ENCODE measurements around the gene CELF2.

The CELF2 gene

DNA sequence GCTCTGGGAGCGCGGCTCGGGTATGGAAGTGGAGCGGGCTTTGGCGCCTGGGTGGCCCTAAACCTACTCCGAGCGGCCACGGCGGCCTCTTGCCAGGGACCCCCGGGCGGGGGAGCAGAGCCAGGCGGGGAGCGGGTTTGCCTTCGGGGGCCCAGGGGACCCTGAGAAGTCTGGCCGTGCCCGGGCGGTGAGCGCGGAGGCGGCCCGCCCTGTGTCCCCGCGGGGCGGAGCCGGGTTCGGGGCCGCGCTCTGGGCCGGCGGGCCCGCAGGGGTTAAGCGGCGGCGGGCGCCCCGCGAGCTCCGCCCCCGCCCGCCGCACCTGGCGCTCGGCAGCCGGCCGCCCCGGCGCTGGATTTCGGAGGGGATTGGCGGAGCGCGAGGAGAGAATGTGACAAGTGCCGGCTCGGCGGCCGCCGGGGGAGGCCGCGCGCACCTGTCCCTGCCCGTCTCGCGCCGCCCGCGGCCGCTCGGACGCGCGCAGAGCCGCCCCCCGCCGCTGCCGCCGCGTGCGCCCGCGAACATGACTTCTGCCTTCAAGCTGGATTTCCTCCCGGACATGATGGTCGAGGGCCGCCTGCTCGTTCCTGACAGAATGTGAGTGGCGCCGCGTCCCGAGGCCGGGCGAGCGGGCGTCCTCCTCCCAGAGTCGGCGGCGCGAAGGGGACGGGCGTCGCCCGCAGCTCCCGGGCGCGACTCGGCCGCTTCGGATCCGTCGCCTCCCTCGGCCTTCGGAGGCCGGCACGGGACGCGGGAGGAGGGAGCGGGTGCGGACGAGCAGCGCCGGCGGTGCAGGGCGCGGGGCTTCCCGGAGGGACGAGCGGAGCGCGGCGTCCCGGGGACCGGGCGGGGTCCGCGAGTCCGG, at the start of gene CELF2:
CELF2 (plus strand) TSS at position 303 of the 862 bp plus-strand sequence; CDS start at position 521, 218 bp downstream.
- H3K4me1 ChIP-seq (ENCODE audit: control insufficient read depth, insufficient read depth, low read length): peaks cover 24% of the 10 kb centered on the region
- no peak within 1 kb of the TSS for H3K27ac ChIP-seq (ENCODE audit: low read depth, low read length)
- H3K9me3 ChIP-seq (ENCODE audit: control insufficient read depth, insufficient read depth, low read depth, low read length): no peaks in the 10 kb centered on the region
- no peaks in the 10 kb centered on the region for H3K36me3 ChIP-seq (ENCODE audit: control insufficient read depth, insufficient read depth, low read length)
- peak within 1 kb of the TSS; percentile 71 for H3K9ac ChIP-seq (ENCODE audit: low read length)
- peak within 1 kb of the TSS; percentile 68 for H3K4me3 ChIP-seq (ENCODE audit: low read depth, low read length)
- peaks cover 38% of the 10 kb centered on the region for H3K27me3 ChIP-seq (ENCODE audit: control insufficient read depth, insufficient read depth, low read length)

DNA sequence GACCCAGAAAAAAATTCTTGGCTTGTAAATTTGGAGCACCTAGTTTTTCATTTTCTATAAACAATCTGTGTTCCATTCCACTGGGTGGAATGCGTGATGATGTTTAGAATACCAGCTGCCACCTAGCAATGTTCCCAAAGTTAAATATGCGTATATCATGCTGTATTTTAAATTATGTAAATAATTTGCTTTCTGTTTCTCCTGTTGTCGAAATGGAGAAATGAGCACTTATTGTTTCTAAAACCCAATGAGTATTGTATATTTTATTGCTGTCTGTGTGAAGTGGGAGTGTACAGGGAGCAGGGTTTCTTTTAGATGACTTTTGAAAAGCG, 49.4 kb upstream of the CELF2 start:
- H3K9me3 ChIP-seq (ENCODE audit: control insufficient read depth, insufficient read depth, low read depth, low read length): no peaks in the 10 kb centered on the region
- H3K36me3 ChIP-seq (ENCODE audit: control insufficient read depth, insufficient read depth, low read length): no peaks in the 10 kb centered on the region
- H3K4me1 ChIP-seq (ENCODE audit: control insufficient read depth, insufficient read depth, low read length): no peaks in the 10 kb centered on the region
- H3K27me3 ChIP-seq (ENCODE audit: control insufficient read depth, insufficient read depth, low read length): no peaks in the 10 kb centered on the region
- no peak overlapping the region for H3K27ac ChIP-seq (ENCODE audit: low read depth, low read length)
- no peak overlapping the region for H3K4me3 ChIP-seq (ENCODE audit: low read depth, low read length)
- H3K9ac ChIP-seq (ENCODE audit: low read length): no peak overlapping the region

DNA sequence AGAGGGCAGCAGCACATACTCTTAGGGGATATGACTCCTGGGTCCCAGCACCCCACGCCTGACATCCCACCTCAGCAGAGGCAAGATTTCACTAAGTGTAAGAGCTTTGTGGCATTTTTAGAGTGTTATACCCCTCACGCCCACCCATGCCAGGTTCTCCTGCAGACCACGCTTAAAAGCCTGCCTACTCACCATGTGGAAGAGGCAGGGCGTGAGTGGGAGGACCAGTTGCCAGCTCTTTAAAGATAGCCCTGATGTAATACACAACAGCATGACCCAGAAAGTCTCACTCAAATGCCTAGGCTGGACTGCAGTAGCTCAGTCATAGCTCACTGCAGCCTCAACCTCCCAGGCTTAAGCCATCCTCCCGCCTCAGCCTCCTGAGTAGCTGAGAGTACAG, 44.4 kb upstream of the CELF2 start:
- no peak overlapping the region for H3K27ac ChIP-seq (ENCODE audit: low read depth, low read length)
- H3K36me3 ChIP-seq (ENCODE audit: control insufficient read depth, insufficient read depth, low read length): no peaks in the 10 kb centered on the region
- no peak overlapping the region for H3K9ac ChIP-seq (ENCODE audit: low read length)
- no peak overlapping the region for H3K4me3 ChIP-seq (ENCODE audit: low read depth, low read length)
- no peaks in the 10 kb centered on the region for H3K9me3 ChIP-seq (ENCODE audit: control insufficient read depth, insufficient read depth, low read depth, low read length)
- H3K27me3 ChIP-seq (ENCODE audit: control insufficient read depth, insufficient read depth, low read length): no peaks in the 10 kb centered on the region
- H3K4me1 ChIP-seq (ENCODE audit: control insufficient read depth, insufficient read depth, low read length): no peaks in the 10 kb centered on the region

DNA sequence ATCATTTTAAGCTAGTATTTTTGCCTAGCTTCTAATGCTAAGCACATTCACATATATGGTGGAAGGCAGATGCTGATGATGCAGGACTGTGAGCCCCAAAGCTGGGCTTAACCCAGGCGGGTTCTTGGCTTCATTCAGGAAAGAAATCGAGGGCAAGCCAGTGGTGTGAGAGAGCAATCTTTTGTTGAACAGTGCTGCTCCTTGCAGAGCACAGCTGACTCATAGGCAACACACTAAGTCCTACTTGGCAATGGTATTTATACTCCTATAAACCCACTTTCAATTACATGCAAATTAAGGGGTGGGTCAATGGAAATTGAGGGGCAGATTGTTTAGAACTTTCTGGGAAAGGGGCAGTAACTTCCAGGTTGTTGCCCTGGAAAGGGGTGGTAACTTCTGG, 42.0 kb upstream of the CELF2 start:
- Histone ChIP-seq H3K9me3 (ENCODE audit: control insufficient read depth, insufficient read depth, low read depth, low read length) (no peaks in the 10 kb centered on the region), H3K27ac (ENCODE audit: low read depth, low read length) (no peak overlapping the region), H3K4me3 (ENCODE audit: low read depth, low read length) (no peak overlapping the region), H3K36me3 (ENCODE audit: control insufficient read depth, insufficient read depth, low read length) (no peaks in the 10 kb centered on the region), H3K4me1 (ENCODE audit: control insufficient read depth, insufficient read depth, low read length) (no peaks in the 10 kb centered on the region), H3K9ac (ENCODE audit: low read length) (no peak overlapping the region), H3K27me3 (ENCODE audit: control insufficient read depth, insufficient read depth, low read length) (no peaks in the 10 kb centered on the region)

DNA sequence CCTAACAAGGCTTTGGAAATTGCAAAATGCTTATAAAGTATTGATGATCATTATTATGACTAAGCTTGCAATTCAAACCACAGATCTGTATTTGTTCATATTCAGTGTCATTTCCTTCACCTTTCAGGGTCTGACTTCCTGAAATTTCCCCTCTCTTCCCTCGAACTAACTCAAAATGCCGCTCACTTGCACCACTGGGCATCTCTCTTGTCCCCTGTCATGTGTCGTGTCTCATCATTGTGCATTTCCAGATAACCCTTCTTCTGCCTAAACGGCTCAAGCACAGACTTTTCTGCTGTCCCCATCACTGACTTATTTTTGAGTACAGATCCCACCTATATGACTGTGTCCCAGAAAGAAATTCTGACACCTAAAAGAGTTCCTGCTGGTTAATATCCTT, 41.0 kb upstream of the CELF2 start:
- no peaks in the 10 kb centered on the region for H3K36me3 ChIP-seq (ENCODE audit: control insufficient read depth, insufficient read depth, low read length)
- H3K27ac ChIP-seq (ENCODE audit: low read depth, low read length): no peak overlapping the region
- no peaks in the 10 kb centered on the region for H3K9me3 ChIP-seq (ENCODE audit: control insufficient read depth, insufficient read depth, low read depth, low read length)
- no peak overlapping the region for H3K4me3 ChIP-seq (ENCODE audit: low read depth, low read length)
- H3K27me3 ChIP-seq (ENCODE audit: control insufficient read depth, insufficient read depth, low read length): no peaks in the 10 kb centered on the region
- no peaks in the 10 kb centered on the region for H3K4me1 ChIP-seq (ENCODE audit: control insufficient read depth, insufficient read depth, low read length)
- no peak overlapping the region for H3K9ac ChIP-seq (ENCODE audit: low read length)

DNA sequence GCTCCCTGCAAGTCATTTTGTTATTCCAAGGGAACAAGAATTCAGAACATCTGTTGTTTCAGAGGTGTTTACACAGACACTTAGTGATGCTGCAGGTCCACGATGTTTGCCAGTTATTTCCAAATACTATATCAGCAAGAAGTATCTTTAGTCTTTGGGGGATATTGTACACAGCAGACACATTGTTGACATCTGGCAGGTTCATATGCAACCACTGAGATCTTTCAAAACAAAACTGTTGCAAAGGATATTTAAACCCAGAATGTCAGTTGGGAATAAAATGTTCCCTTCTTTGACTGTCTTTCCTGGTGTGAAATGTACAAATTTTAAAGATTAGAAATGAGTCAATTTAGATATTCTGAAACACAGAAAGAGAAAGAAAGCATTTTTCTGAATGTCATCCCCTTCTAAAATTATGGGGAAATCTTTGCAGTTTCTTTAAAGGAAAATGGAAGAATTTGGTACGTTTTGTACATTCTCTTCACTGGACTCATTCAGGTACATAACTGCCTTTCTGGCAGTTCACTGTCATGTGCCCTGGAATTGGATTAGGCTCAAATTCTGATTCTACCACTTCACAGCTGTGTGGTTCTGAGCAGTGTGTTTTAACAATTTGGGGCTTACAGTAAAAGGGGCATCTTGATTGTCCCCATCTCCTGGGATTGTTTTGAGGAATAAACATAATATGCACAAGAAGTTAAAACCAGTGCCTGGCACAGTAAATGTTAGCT, 40.3 kb upstream of the CELF2 start:
- Histone ChIP-seq H3K4me3 (ENCODE audit: low read depth, low read length) (no peak overlapping the region), H3K9me3 (ENCODE audit: control insufficient read depth, insufficient read depth, low read depth, low read length) (no peaks in the 10 kb centered on the region), H3K27me3 (ENCODE audit: control insufficient read depth, insufficient read depth, low read length) (no peaks in the 10 kb centered on the region), H3K4me1 (ENCODE audit: control insufficient read depth, insufficient read depth, low read length) (no peaks in the 10 kb centered on the region), H3K36me3 (ENCODE audit: control insufficient read depth, insufficient read depth, low read length) (no peaks in the 10 kb centered on the region), H3K9ac (ENCODE audit: low read length) (no peak overlapping the region), H3K27ac (ENCODE audit: low read depth, low read length) (no peak overlapping the region)

DNA sequence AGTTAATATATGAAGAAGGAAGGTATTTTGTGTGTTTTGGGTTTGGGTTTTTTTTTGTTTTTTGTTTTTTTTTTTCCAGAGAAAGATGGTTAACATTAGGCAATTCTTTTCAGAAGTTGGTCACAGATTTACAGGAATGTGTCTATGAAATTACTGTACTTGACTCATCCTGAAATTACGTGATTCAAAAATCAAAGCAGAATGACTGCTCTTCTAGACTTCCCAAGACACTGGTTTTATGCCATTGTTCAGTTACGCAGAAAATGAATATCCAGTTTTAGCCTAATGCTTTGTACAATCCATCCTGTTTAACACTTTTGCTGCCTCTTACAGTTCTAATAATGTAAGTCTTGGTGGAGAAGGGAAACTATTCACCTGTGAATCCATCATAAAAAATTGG, 39.7 kb upstream of the CELF2 start:
- no peaks in the 10 kb centered on the region for H3K36me3 ChIP-seq (ENCODE audit: control insufficient read depth, insufficient read depth, low read length)
- H3K27me3 ChIP-seq (ENCODE audit: control insufficient read depth, insufficient read depth, low read length): no peaks in the 10 kb centered on the region
- H3K9ac ChIP-seq (ENCODE audit: low read length): no peak overlapping the region
- no peak overlapping the region for H3K27ac ChIP-seq (ENCODE audit: low read depth, low read length)
- H3K4me3 ChIP-seq (ENCODE audit: low read depth, low read length): no peak overlapping the region
- no peaks in the 10 kb centered on the region for H3K9me3 ChIP-seq (ENCODE audit: control insufficient read depth, insufficient read depth, low read depth, low read length)
- H3K4me1 ChIP-seq (ENCODE audit: control insufficient read depth, insufficient read depth, low read length): no peaks in the 10 kb centered on the region

DNA sequence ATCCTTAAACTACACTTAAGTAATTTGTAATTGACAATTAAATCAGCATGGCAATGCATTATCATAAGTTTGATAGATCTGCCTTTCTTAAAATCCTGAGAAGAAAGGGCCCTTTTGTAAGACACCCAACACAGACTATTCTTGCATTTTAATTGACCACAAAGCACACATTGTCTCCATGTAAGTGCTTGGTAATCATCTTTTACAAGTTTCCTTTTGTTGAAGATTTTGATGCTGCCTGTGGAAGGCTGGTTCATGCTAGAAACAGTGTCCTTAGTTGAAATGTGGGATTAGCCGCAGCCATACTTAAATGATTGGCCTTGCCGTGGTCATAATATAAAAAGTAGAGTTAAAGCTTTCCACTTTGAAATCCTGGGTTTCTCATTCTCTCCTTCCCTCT, 32.3 kb upstream of the CELF2 start:
- H3K27ac ChIP-seq (ENCODE audit: low read depth, low read length): no peak overlapping the region
- no peaks in the 10 kb centered on the region for H3K9me3 ChIP-seq (ENCODE audit: control insufficient read depth, insufficient read depth, low read depth, low read length)
- peaks cover 4% of the 10 kb centered on the region; the same call in 1 of the 2 replicates for H3K4me1 ChIP-seq (ENCODE audit: control insufficient read depth, insufficient read depth, low read length)
- H3K36me3 ChIP-seq (ENCODE audit: control insufficient read depth, insufficient read depth, low read length): no peaks in the 10 kb centered on the region
- H3K27me3 ChIP-seq (ENCODE audit: control insufficient read depth, insufficient read depth, low read length): no peaks in the 10 kb centered on the region
- no peak overlapping the region for H3K4me3 ChIP-seq (ENCODE audit: low read depth, low read length)
- no peak overlapping the region for H3K9ac ChIP-seq (ENCODE audit: low read length)

DNA sequence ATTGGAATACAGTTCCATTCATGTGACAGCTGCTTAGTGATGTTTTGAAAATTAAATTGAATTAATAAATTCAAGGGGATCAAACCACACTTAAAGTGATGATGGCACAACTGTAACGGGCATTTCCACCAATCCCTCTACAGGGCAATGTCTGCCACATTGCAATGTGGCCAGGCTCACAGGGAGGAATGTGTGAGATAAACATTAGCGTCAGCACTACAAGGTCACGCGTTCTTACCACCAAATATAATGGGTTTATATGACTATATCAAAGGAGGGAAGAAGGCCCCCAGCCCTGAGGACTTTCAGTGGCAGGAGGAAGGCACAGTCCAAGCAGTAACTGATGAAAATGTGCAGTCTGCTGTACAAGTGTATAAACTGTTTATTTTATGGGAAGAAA, 31.1 kb upstream of the CELF2 start:
- Histone ChIP-seq H3K4me1 (ENCODE audit: control insufficient read depth, insufficient read depth, low read length) (peaks cover 4% of the 10 kb centered on the region; the same call in 1 of the 2 replicates), H3K4me3 (ENCODE audit: low read depth, low read length) (no peak overlapping the region), H3K27ac (ENCODE audit: low read depth, low read length) (no peak overlapping the region), H3K36me3 (ENCODE audit: control insufficient read depth, insufficient read depth, low read length) (no peaks in the 10 kb centered on the region), H3K27me3 (ENCODE audit: control insufficient read depth, insufficient read depth, low read length) (no peaks in the 10 kb centered on the region), H3K9ac (ENCODE audit: low read length) (no peak overlapping the region), H3K9me3 (ENCODE audit: control insufficient read depth, insufficient read depth, low read depth, low read length) (no peaks in the 10 kb centered on the region)

DNA sequence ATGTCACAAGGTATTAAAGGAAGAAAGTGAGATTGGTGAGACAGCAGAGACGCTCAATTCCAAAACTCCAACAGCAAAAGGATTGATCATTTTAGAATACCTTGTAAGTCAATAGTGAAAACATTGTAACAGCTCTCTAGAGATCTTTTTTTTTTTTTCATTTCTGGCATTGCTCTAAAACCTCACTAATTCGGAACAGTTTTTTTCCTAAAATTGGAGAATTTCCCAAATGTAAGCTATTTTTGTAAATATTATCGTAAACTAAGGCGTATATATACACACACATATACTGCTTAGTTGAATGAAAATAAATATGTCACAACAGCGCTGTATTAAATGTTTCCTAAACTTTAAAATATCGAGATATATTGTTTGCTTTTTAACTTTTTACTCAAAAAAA, 30.6 kb upstream of the CELF2 start:
- Histone ChIP-seq H3K9ac (ENCODE audit: low read length) (no peak overlapping the region), H3K36me3 (ENCODE audit: control insufficient read depth, insufficient read depth, low read length) (no peaks in the 10 kb centered on the region), H3K9me3 (ENCODE audit: control insufficient read depth, insufficient read depth, low read depth, low read length) (no peaks in the 10 kb centered on the region), H3K27me3 (ENCODE audit: control insufficient read depth, insufficient read depth, low read length) (no peaks in the 10 kb centered on the region), H3K4me3 (ENCODE audit: low read depth, low read length) (no peak overlapping the region), H3K27ac (ENCODE audit: low read depth, low read length) (no peak overlapping the region), H3K4me1 (ENCODE audit: control insufficient read depth, insufficient read depth, low read length) (peaks cover 4% of the 10 kb centered on the region; the same call in 1 of the 2 replicates)

DNA sequence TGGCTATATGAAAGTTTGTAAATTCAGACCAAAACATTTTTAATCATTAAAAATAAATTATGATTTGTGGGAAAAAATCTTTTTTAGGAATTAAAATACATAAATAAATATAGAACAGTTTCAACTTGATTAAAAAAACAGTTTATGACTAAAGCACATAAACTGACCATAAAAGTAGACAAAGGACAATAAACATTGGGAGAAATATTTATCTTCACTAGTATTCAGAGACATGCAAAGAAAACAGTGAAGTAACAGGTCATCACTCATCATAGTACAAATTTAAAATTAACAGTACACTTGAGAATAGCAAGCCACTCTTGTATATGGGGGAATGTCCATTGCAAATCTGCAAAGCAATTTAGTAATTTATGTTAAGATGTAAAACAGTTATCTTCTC, 28.0 kb upstream of the CELF2 start:
- Histone ChIP-seq H3K36me3 (ENCODE audit: control insufficient read depth, insufficient read depth, low read length) (no peaks in the 10 kb centered on the region), H3K4me3 (ENCODE audit: low read depth, low read length) (no peak overlapping the region), H3K4me1 (ENCODE audit: control insufficient read depth, insufficient read depth, low read length) (peaks cover 4% of the 10 kb centered on the region; the same call in 1 of the 2 replicates), H3K9ac (ENCODE audit: low read length) (no peak overlapping the region), H3K27ac (ENCODE audit: low read depth, low read length) (no peak overlapping the region), H3K27me3 (ENCODE audit: control insufficient read depth, insufficient read depth, low read length) (no peaks in the 10 kb centered on the region), H3K9me3 (ENCODE audit: control insufficient read depth, insufficient read depth, low read depth, low read length) (peaks cover 10% of the 10 kb centered on the region; the same call in 1 of the 2 replicates)

Data from HUES6 (cell line).